ENCODE data around the gene CCDC88B.

The CCDC88B gene

DNA sequence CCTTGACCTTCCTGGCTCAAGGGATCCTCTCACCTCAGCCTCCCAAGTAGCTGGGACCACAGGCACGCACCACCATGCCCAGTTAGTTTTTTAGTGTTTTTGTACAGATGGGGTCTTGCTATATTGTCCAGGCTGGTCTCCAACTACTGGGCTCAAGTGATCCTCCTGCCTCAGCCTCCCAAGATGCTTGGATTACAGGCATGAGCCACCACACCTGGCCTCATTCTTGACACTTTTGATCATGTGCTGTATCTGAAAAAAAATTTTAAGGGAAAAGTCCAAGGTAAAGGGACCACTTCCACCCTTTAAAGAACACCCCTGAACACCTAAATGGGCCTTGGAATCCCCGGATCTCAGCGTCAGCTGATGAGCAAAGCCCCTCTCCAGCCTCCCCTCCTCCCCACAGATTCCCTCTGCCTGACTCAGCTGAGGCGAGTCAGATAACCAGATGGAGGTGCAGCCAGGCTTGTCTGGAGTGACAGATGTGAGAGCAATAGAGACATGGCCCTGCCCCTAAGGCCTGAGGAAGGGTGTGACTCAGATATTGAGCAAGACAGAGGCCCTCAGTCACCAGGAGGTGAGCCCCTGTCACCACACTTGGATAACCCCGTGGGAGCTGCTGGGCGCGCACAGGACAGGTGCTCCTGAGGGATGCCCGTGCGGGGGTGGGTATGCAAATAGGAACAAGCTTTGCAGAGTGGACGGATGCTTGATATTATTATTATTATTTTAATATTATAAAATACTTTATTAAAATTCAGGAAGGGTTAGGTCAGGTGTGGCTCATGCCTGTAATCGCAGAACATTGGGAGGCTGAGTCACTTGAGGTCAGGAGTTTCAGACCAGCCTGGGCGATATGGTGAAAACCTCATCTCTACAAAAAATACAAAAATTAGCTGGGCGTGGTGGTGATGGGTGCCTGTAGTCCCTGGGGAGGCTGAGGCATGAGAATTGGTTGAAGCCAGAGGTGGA is 5.0 kb upstream of the CCDC88B start:
- DNase-seq: no peak
- H3K27ac ChIP-seq (ENCODE audit: insufficient read depth, low read length, poor library complexity, severe bottlenecking): no peak overlapping the region

DNA sequence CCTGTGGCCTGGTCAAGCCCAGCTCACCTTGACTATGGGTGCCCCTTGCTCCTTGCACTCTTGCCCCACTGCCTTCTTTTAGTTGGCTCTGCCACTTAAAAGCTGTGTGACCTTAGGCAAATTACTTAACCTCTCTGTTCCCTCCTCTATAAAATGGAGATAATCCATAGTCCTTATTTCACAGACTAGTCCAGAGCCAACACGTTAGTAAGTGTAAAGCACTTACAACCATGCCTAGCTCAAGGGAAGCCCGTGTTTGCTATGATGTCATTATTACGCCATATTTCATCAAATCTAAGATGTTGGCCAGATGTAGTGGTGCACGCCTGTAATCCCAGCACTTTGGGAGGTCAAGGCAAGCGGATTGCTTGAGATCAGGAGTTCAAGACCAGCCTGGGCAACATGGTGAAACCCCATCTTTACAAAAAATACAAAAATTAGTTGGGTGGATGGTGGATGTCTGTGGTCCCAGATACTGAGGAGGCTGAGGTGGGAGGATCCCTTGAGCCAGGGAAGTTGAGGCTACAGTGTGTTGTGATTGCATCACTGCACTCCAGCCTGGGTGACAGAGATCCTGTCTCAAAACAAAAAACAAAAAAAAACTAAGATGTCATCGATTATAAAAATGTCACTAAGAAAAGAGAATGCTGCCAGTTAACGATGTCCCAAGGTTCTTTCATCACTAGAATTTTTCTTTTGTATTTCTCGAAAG is 2.3 kb upstream of the CCDC88B start:
- Histone ChIP-seq H3K27ac (ENCODE audit: insufficient read depth, low read length, poor library complexity, severe bottlenecking) (no peak overlapping the region), H3K4me1 (ENCODE audit: control insufficient read depth, insufficient read depth, low read length, poor library complexity, severe bottlenecking) (peaks cover 31% of the 10 kb centered on the region)
- no peak for DNase-seq

More for the DNA sequence above, 5.0 kb upstream of the CCDC88B start:
- Histone ChIP-seq H3K9me3 (ENCODE audit: control insufficient read depth, low read length) (no peaks in the 10 kb centered on the region), H3K27me3 (replicated peaks; ENCODE audit: control insufficient read depth, insufficient read depth, low read length, poor library complexity, severe bottlenecking) (no peaks in the 10 kb centered on the region), H3K4me1 (ENCODE audit: control insufficient read depth, insufficient read depth, low read length, poor library complexity, severe bottlenecking) (peaks cover 16% of the 10 kb centered on the region), H3K36me3 (ENCODE audit: control insufficient read depth, insufficient read depth, low read length) (peaks cover 5% of the 10 kb centered on the region), H3K4me3 (ENCODE audit: insufficient read depth, low read depth, low read length, poor library complexity, severe bottlenecking) (no peak overlapping the region)

DNA sequence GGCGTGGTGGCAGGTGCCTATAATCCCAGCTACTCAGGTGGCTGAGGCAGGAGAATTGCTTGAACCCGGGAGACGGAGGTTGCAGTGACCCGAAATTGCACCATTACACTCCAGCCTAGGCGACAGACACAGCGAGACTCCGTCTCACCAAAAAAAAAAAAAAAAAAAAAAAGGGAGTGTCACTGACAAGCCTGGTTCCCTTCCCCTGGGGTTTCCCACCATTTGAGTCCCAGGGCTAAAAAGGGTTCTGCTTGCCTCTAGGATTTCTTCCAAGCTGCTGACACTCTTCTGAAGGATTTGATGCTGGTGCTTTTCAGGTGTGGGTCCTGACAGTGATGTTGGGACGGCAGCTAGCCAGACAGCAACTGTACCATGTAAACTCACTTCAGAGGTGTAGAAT is 1.3 kb upstream of the CCDC88B start:
- no peaks in the 10 kb centered on the region for H3K27me3 ChIP-seq (replicated peaks; ENCODE audit: control insufficient read depth, insufficient read depth, low read length, poor library complexity, severe bottlenecking)
- peak overlapping the region; percentile 95 for H3K27ac ChIP-seq (ENCODE audit: insufficient read depth, low read length, poor library complexity, severe bottlenecking)
- H3K4me3 ChIP-seq (ENCODE audit: insufficient read depth, low read depth, low read length, poor library complexity, severe bottlenecking): no peak overlapping the region
- no peak for DNase-seq
- H3K4me1 ChIP-seq (ENCODE audit: control insufficient read depth, insufficient read depth, low read length, poor library complexity, severe bottlenecking): peaks cover 31% of the 10 kb centered on the region
- peaks cover 19% of the 10 kb centered on the region for H3K36me3 ChIP-seq (ENCODE audit: control insufficient read depth, insufficient read depth, low read length)
- no peaks in the 10 kb centered on the region for H3K9me3 ChIP-seq (ENCODE audit: control insufficient read depth, low read length)

More for the DNA sequence above, 2.3 kb upstream of the CCDC88B start:
- Histone ChIP-seq H3K27me3 (replicated peaks; ENCODE audit: control insufficient read depth, insufficient read depth, low read length, poor library complexity, severe bottlenecking) (no peaks in the 10 kb centered on the region), H3K4me3 (ENCODE audit: insufficient read depth, low read depth, low read length, poor library complexity, severe bottlenecking) (no peak overlapping the region), H3K9me3 (ENCODE audit: control insufficient read depth, low read length) (no peaks in the 10 kb centered on the region), H3K36me3 (ENCODE audit: control insufficient read depth, insufficient read depth, low read length) (peaks cover 12% of the 10 kb centered on the region)

DNA sequence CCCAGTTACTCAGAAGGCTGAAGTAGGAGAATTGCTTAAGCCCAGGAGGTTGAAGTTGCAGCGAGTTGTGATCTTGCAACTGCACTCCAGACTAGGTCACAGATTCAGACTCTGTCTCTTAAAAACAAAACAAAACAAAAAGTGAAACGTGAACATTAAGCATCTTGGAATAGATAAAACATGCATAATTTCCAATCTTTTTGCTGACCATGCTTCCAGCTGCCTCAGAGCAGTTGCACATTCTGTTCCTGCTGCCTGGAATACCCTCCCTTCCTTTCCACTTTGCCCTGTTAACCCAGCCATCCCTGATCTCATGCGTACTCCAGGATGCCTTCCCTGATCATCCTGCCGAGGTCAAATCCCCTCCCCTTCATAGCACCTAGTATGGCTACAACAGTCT is 718 bp upstream of the CCDC88B start:
- peak overlapping the region; percentile 95 for H3K27ac ChIP-seq (ENCODE audit: insufficient read depth, low read length, poor library complexity, severe bottlenecking)

DNA sequence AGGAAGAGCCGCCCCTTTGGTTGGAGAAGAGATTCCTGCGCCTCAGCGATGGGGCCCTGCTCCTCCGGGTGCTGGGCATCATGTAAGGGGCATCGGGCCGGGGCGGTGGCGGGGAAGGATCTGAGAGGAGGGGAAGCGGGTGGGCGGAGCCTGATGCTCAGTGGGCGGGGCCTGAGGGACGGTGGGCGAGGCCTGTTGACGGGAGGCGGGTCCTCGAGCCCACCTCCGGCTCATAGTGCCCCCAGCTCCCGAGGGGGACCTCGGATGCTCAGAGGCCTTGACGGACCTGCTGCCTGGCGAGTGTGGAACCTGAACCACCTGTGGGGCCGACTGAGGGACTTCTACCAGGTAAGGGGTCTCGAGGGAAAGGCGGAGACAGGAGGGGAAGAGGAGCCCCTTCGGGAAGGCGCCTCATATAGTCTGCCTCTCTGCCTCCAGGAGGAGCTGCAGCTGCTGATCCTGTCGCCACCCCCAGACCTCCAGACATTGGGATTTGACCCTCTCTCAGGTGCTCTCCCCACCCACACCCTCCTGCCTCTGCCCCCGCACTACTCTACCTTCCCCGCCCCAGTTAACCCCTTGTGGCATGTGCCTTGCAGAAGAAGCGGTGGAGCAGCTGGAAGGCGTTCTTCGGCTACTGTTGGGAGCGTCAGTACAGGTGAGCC is 799 bp downstream of the CCDC88B start:
- DNase-seq: peak; percentile 57 to 66 (median 66)
- H3K4me3 ChIP-seq (ENCODE audit: insufficient read depth, low read depth, low read length, poor library complexity, severe bottlenecking): peak overlapping the region; percentile 74
- H3K4me1 ChIP-seq (ENCODE audit: control insufficient read depth, insufficient read depth, low read length, poor library complexity, severe bottlenecking): peaks cover 31% of the 10 kb centered on the region
- peak overlapping the region; percentile 95 for H3K27ac ChIP-seq (ENCODE audit: insufficient read depth, low read length, poor library complexity, severe bottlenecking)
- H3K9me3 ChIP-seq (ENCODE audit: control insufficient read depth, low read length): no peaks in the 10 kb centered on the region
- peaks cover 39% of the 10 kb centered on the region for H3K36me3 ChIP-seq (ENCODE audit: control insufficient read depth, insufficient read depth, low read length)
- H3K27me3 ChIP-seq (replicated peaks; ENCODE audit: control insufficient read depth, insufficient read depth, low read length, poor library complexity, severe bottlenecking): no peaks in the 10 kb centered on the region

More for the DNA sequence above, 718 bp upstream of the CCDC88B start:
- H3K4me3 ChIP-seq (ENCODE audit: insufficient read depth, low read depth, low read length, poor library complexity, severe bottlenecking): peak overlapping the region; percentile 74
- peaks cover 25% of the 10 kb centered on the region for H3K36me3 ChIP-seq (ENCODE audit: control insufficient read depth, insufficient read depth, low read length)
- DNase-seq: no peak
- H3K9me3 ChIP-seq (ENCODE audit: control insufficient read depth, low read length): no peaks in the 10 kb centered on the region
- H3K4me1 ChIP-seq (ENCODE audit: control insufficient read depth, insufficient read depth, low read length, poor library complexity, severe bottlenecking): peaks cover 31% of the 10 kb centered on the region
- H3K27me3 ChIP-seq (replicated peaks; ENCODE audit: control insufficient read depth, insufficient read depth, low read length, poor library complexity, severe bottlenecking): no peaks in the 10 kb centered on the region

DNA sequence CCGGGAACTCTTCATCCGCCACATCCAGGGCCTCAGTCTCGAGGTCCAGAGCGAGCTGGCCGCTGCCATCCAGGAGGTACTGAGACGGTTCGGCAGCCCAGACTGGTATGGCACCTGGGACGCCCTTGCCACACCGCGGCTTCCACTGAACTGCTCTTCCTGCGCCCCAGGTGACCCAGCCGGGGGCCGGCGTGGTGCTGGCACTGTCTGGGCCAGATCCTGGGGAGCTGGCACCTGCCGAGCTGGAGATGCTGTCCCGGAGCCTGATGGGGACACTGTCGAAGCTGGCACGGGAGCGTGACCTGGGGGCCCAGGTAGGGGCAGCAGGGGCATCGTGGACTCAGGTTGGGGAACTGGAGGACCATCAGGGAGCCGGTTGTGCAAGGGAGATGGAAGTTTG is 1.4 kb downstream of the CCDC88B start:
- no peak for DNase-seq
- no peaks in the 10 kb centered on the region for H3K9me3 ChIP-seq (ENCODE audit: control insufficient read depth, low read length)
- no peak overlapping the region for H3K4me3 ChIP-seq (ENCODE audit: insufficient read depth, low read depth, low read length, poor library complexity, severe bottlenecking)
- H3K36me3 ChIP-seq (ENCODE audit: control insufficient read depth, insufficient read depth, low read length): peaks cover 41% of the 10 kb centered on the region
- H3K27me3 ChIP-seq (replicated peaks; ENCODE audit: control insufficient read depth, insufficient read depth, low read length, poor library complexity, severe bottlenecking): no peaks in the 10 kb centered on the region
- peak overlapping the region; percentile 4 for H3K27ac ChIP-seq (ENCODE audit: insufficient read depth, low read length, poor library complexity, severe bottlenecking)
- H3K4me1 ChIP-seq (ENCODE audit: control insufficient read depth, insufficient read depth, low read length, poor library complexity, severe bottlenecking): peaks cover 31% of the 10 kb centered on the region

DNA sequence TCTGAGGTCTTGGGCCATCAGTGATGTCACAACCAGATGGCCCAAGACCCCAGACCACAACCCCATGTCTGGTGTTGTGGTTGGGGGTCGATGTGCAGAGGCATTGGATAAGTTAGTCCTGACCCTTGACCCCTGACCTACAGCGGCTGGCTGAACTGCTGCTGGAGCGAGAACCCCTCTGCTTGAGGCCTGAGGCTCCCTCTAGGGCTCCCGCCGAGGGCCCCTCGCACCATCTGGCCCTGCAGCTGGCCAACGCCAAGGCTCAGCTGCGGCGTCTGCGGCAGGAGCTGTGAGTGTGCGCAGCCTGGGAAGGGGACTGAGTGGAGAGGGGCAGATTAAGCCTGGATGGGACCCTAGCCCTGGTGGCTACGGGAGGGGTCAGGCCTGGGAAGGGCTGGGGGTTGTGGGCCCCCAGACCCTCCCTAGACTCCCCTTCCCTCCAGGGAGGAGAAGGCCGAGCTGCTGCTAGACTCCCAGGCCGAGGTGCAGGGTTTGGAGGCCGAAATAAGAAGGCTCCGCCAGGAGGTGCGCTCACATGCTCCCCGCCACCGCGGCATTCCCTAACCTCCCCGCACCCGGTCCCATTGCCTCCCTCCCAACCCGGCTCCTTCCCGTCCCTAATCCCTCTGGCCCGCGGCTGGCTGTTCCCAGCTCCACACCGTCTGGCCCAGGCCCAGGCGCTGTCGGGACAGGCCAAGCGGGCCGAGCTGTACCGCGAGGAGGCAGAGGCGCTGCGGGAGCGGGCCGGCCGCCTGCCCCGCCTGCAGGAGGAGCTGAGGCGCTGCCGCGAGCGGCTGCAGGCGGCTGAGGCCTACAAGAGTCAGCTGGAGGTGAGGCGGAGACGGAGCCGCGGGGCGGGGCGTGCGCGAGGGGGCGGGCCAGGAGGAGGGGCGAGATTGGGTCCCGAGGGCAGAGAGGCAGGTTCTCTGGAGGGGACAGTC is 2.1 kb downstream of the CCDC88B start:
- peaks cover 41% of the 10 kb centered on the region for H3K36me3 ChIP-seq (ENCODE audit: control insufficient read depth, insufficient read depth, low read length)
- H3K4me1 ChIP-seq (ENCODE audit: control insufficient read depth, insufficient read depth, low read length, poor library complexity, severe bottlenecking): peaks cover 31% of the 10 kb centered on the region
- H3K27me3 ChIP-seq (replicated peaks; ENCODE audit: control insufficient read depth, insufficient read depth, low read length, poor library complexity, severe bottlenecking): no peaks in the 10 kb centered on the region
- no peaks in the 10 kb centered on the region for H3K9me3 ChIP-seq (ENCODE audit: control insufficient read depth, low read length)
- peak overlapping the region; percentile 13 for H3K27ac ChIP-seq (ENCODE audit: insufficient read depth, low read length, poor library complexity, severe bottlenecking)
- DNase-seq: peak; percentile 82 to 83 (median 82)
- peak overlapping the region; percentile 11 for H3K4me3 ChIP-seq (ENCODE audit: insufficient read depth, low read depth, low read length, poor library complexity, severe bottlenecking)

DNA sequence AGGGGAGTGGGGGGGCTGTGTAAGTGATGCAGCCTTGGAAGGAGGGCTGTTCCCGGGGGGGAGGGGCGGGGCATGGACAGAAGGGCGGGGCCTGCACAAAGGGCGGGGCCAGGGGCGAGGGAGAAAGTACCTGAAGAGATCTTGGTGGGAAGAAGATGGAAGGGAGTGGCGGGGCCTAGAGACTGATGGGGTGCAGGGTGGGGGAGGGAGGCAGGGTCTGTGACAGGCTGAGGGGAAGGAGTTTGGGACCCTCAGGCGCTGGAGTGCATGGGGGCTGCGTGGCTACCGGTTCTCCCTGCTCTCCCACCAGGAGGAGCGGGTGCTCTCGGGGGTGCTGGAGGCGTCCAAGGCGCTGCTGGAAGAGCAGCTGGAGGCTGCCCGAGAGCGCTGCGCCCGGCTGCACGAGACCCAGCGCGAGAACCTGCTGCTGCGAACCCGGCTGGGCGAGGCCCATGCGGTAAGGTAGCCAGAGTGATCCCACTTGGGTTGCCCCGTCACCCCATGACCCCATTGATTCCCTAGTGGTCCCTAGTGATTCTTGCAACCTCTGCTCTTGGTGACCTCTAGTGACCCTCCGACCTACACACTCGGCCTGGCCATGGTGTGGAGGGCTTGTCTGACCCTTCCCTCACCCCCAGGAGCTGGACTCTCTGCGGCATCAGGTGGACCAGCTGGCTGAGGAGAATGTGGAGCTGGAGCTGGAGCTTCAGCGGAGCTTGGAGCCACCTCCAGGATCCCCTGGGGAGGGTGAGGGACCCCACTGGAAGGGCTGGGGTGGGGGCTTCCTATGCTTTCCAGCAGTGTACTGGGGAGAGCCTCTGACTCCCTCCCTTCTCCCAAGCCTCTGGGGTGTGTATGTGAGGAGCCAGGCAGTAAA is 3.1 kb downstream of the CCDC88B start:
- Histone ChIP-seq H3K27ac (ENCODE audit: insufficient read depth, low read length, poor library complexity, severe bottlenecking) (no peak overlapping the region), H3K27me3 (replicated peaks; ENCODE audit: control insufficient read depth, insufficient read depth, low read length, poor library complexity, severe bottlenecking) (no peaks in the 10 kb centered on the region), H3K36me3 (ENCODE audit: control insufficient read depth, insufficient read depth, low read length) (peaks cover 37% of the 10 kb centered on the region), H3K4me1 (ENCODE audit: control insufficient read depth, insufficient read depth, low read length, poor library complexity, severe bottlenecking) (peaks cover 31% of the 10 kb centered on the region), H3K4me3 (ENCODE audit: insufficient read depth, low read depth, low read length, poor library complexity, severe bottlenecking) (no peak overlapping the region), H3K9me3 (ENCODE audit: control insufficient read depth, low read length) (no peaks in the 10 kb centered on the region)
- no peak for DNase-seq
